ENCODE results near the gene NFATC1.

Gene NFATC1

DNA sequence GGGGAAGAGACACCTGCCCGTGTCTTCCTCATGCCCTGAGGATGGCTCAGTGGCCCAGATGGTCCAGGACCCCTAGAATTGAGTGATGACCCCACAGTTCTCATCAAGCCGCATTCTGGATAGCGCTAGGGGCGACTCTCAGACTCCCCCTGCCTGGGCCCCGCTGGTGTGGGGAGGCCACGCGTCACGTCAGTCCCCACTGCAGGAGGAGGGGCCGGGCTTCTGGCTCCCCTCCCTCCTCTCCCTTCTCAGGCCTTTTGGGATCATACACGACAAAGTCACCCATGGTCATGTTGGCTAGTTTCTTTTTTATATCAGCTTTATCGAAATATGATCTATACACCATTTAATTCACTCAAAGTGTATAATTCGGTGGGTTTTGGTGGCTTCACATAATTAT, 61.5 kb downstream of the NFATC1 start:
- no peak for DNase-seq (ENCODE audit: low read depth in 2 of 2)

DNA sequence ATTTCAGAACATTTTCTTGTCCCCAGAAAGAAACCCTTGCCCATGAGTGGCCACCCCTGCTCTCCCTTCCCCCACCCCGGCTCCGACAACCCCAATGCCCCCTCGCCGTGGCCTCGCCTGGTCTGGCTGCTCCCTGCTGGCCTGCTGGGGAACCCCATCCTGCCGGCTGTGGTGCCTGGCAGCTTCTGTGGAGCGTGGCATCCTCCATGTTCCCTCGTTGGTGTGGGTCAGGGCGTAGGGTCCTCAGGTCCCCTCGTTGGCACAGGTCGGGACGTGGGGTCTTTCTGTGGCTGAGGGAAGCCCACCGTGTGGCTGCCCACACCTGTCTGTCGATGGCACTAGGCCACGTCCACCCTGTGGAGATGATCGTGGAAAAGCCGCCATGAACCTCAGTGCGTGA, 61.9 kb downstream of the NFATC1 start:
- DNase-seq (ENCODE audit: low read depth in 2 of 2), result no peak

DNA sequence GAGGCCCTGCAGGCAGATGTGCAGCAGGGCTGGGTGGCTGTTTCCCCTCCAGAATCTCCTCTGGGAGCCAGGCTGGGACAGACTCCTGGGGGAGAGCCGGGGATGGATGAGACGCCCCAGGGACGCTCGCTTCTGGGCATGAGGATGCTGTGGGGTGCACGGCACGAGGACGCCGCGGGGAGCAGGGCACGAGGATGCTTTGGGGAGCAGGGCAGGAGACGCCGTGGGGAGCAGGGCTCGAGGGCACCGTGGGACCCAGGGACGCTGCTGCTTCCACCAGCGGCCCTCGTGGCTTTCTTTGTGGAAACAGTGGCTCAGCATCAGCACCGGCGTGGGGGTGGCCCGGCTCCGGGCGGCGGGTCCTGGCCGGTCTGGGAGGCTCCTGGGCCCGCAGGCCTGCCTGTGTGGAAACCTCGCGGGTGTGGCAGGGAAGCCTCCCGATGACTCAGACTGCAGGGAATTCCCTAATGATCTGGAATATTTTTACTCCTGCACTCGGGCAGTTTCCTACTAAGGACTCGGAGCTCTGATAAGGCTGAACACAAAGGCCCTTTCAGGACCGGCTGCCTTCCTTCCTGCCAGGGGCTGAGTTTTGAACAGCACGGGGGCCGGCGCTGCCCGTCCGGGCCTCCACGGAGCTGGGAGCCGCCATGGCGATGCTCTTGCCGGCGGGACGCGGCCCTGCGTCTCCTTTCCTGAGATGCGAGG, 62.6 kb downstream of the NFATC1 start:
- no peak for DNase-seq (ENCODE audit: low read depth in 2 of 2)

GRCh38 chr18:79458917-79459803, 63.4 kb downstream of the NFATC1 start:
- DNase-seq (ENCODE audit: low read depth in 2 of 2), result no peak

DNA sequence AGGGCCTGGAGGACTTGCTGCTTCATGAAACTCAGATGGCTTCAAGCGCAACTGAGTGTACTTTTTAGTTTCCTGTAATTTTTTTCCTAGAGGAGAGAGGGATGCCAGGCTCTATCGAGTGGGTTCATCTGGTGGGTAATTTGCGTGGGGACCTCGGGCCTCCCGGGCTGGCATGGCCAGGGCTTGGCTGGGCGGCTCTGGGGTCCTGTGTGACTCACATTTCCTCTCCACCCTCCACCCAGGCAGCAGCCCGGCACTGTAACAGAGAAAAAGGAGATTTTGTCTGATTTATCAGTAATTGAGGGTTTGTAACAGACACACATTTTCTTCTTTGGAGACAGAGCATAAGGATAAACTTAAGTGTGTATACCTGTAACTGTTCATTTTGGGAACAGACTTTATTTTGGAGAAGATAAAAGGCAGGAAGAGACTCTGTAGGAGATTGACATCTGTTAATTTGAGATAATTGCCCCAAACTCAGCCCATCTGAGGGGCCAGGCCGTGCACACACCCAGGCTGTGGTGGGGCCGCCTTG, 64.3 kb downstream of the NFATC1 start:
- DNase-seq (ENCODE audit: low read depth in 2 of 2), result no peak

- no peak for DNase-seq (ENCODE audit: low read depth in 2 of 2)
These were observed 65.0 kb downstream of the NFATC1 start for GRCh38 chr18:79460481-79461300.

GRCh38 chr18:79461627-79462026, 65.9 kb downstream of the NFATC1 start:
- no peak for DNase-seq (ENCODE audit: low read depth in 2 of 2)

- no peak for DNase-seq (ENCODE audit: low read depth in 2 of 2)
These were observed 67.8 kb downstream of the NFATC1 start for GRCh38 chr18:79463424-79463960.

GRCh38 chr18:79465392-79465991, 69.8 kb downstream of the NFATC1 start:
- no peak for DNase-seq (ENCODE audit: low read depth in 2 of 2)

DNA sequence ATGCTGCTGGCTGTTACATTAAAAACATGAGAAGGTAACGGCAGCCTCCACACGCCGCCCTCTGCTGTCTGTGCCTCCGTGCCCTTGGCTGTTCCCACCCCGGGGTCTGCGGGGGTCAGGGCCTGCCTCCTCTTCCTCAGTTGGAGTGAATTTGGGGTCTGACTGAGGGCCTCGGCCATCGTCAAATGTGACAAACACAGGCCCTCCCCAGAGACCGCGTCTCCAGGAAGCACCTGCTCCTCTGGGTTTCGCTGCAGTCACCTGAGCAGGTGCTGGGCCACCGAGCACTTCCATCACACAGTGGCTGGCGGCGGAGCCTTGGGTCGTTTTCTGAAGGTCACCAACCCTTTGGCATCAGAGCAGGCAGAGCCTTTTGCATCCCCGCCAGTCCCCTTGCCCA, 70.9 kb downstream of the NFATC1 start:
- no peak for DNase-seq (ENCODE audit: low read depth in 2 of 2)

DNA sequence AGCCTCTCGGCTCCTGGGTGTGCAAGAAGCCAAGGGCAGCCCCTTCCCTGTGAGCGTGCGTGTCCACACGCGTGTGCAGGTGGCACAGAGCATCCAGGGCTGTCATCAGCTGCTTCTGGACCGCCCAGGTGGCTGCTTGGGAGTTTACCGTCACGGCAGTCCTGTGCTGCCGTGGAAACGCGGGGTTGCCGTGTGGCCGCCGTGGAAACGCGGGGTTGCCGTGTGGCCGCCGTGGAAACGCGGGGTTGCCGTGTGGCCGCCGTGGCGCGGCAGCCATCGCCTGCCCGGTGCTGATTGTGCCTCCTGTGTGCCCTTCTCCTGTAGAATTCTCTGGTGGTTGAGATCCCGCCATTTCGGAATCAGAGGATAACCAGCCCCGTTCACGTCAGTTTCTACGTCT, 71.4 kb downstream of the NFATC1 start:
- no peak for DNase-seq (ENCODE audit: low read depth in 2 of 2)

DNA sequence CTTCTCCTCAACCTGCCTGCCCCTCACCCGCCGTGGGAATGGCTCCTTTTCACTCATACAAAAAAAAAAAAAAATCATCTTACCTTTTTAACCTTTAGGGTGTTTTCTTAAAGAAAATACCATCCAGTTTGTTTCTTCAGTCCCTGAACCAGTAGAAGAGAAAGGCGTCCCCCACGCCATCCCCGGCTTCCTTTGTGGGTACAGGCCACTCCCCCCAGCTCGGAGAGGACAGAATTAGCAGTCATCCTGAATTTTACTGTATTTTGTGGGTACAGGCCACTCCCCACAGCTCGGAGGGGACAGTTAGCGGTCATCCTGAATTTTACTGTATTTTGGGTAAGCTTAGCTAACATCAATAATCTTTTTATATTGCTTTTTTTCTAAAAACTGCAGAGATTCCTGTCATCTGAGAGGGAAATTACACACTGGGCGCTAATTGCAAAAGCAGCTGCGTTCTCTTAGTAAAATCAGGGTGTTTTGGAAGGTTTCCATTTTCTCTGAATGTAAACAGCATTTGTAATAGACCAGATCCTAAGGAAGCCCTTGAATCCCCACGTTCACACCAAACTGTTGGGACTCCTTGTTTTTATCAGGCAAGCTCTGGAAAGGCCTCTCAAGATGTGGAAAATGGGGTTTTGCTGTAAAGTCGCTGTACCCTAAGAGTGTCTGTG, 72.5 kb downstream of the NFATC1 start:
- DNase-seq (ENCODE audit: low read depth in 2 of 2), result no peak

- DNase-seq (ENCODE audit: low read depth in 2 of 2), result no peak
These were observed 73.6 kb downstream of the NFATC1 start for GRCh38 chr18:79469309-79469708.

GRCh38 chr18:79469751-79470505, 74.2 kb downstream of the NFATC1 start:
- no peak for DNase-seq (ENCODE audit: low read depth in 2 of 2)

DNA sequence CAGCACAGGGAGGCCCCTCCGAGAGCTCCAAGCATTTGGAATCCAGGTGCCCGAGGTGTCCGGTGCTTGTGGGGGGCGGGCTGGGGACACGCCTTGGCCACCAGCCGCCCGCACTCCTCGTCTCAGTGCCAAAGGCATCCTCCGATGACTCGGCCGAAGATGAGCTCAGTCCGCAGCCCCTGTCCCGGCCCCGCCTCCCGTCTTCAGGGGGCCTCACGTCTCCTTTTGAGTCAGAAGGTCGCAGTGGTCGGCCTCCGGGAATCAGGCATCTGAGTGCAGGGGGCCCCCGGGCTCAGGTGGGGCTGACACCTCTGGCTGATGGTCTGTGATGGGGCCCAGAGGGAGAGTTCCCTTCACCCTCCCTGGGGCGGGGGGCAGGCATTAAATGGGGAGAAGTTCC, 74.8 kb downstream of the NFATC1 start:
- no peak for DNase-seq (ENCODE audit: low read depth in 2 of 2)

DNA sequence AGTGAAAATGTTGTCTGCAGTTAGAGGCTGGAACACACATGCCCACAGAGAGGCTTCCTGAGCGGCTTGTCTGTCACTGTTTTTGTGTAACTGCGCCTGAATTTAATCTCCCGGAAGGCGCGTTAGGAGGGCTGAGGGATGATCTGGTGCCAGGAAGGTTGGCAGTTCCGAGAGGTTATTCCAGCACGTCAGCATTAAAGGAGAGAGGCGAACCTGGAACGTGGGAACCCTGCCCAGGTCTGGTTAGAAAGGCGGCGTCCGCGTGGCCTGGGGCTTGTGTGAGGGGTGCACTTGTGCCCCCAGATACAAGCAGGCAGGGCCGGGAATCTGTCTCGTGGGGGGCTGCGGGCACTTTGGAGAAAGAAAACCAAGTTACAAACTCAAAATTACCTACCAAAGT, 75.3 kb downstream of the NFATC1 start:
- DNase-seq (ENCODE audit: low read depth in 2 of 2), result no peak

- DNase-seq (ENCODE audit: low read depth in 2 of 2), result no peak
These were observed 75.9 kb downstream of the NFATC1 start for GRCh38 chr18:79471597-79471996.

- DNase-seq (ENCODE audit: low read depth in 2 of 2), result no peak
These were observed 76.4 kb downstream of the NFATC1 start for GRCh38 chr18:79472176-79472575.

- no peak for DNase-seq (ENCODE audit: low read depth in 2 of 2)
These were observed 77.2 kb downstream of the NFATC1 start for GRCh38 chr18:79472946-79473345.

Data from stimulated activated CD4-positive, alpha-beta T cell treated with anti-CD3 and anti-CD28 coated beads, Interleukin-1b, Interleukin-23, amount 100 ng/mL, for 1 hour (primary cell).